HEK293 (cell line): ENCODE results near the gene ANKRD44.

Experiments used
- CTCF ChIA-PET: fragments of 350-600 bp; formaldehyde crosslinking; extraction: SDS; loops from one replicate; lab custom pipeline; 2021; ENCODE audit warnings: antibody characterized with exemption; lab: Yijun Ruan, JAX
- POLR2A ChIA-PET: fragments of 300-600 bp; formaldehyde crosslinking; extraction: SDS; loops from one replicate; lab custom pipeline; 2020; ENCODE audit warnings: antibody characterized with exemption, inconsistent platforms; lab: Yijun Ruan, JAX
- H3K27ac ChIP-seq: fragments of 200-500 bp; sonication (Bioruptor generic); 2 replicates; pipeline ENCODE4 v1.5.1; 2014; ENCODE audit warnings: low read depth, low read length, control low read depth, inconsistent platforms; ENCODE audit errors: extremely low read depth
- H3K36me3 ChIP-seq, 2 experiments: fragments of 200-500 bp in 1 of 2; sonication (Bioruptor generic) in 1 of 2; 1 replicate in 1 of 2; 2 replicates in 1 of 2; pipeline ENCODE4 v1.5.1; 2014 to 2017; ENCODE audit warnings: inconsistent platforms in 2 of 2, low read length in 2 of 2; ENCODE audit not compliant: control insufficient read depth in 2 of 2, insufficient read depth in 1 of 2
- H3K4me1 ChIP-seq: fragments of 200-500 bp; sonication (Bioruptor generic); 2 replicates; pipeline ENCODE4 v1.5.1; 2014; ENCODE audit warnings: mild to moderate bottlenecking, low read length, inconsistent platforms; ENCODE audit not compliant: control insufficient read depth, insufficient read depth
- H3K4me3 ChIP-seq: 2 replicates; pipeline ENCODE4 v1.5.1; 2011; ENCODE audit warnings: low read depth, mild to moderate bottlenecking, control low read depth, low read length, moderate library complexity
- H3K9me3 ChIP-seq: fragments of 200-500 bp; sonication (Bioruptor generic); 2 replicates; pipeline ENCODE4 v1.5.1; 2014; ENCODE audit warnings: low read depth, low read length, inconsistent platforms; ENCODE audit not compliant: control insufficient read depth, insufficient read depth
- AEBP2 ChIP-seq: fragments of 450-650 bp; formaldehyde crosslinking; IDR thresholded peaks from 2 replicates; pipeline ENCODE4 v1.5.1; 2016; ENCODE audit warnings: missing biosample characterization, missing genetic modification characterization, borderline replicate concordance
- GLIS2 ChIP-seq: fragments of 450-650 bp; formaldehyde crosslinking; IDR thresholded peaks from 2 replicates; pipeline ENCODE4 v1.5.1; 2016; ENCODE audit warnings: missing biosample characterization, missing genetic modification characterization
- HOXD13 ChIP-seq: sonication (generic); formaldehyde crosslinking; IDR thresholded peaks from 2 replicates; pipeline ENCODE4 v1.8.0; 2022; ENCODE audit warnings: missing genetic modification reagents, borderline replicate concordance
- PRDM6 ChIP-seq: fragments of 450-650 bp; formaldehyde crosslinking; IDR thresholded peaks from 2 replicates; pipeline ENCODE4 v1.5.1; 2017; ENCODE audit warnings: missing biosample characterization, missing genetic modification characterization
- ZBTB11 ChIP-seq: fragments of 450-650 bp; formaldehyde crosslinking; conservative IDR thresholded peaks from 2 replicates; pipeline ENCODE4 v1.5.1; 2016; ENCODE audit warnings: low read depth, missing biosample characterization, missing genetic modification characterization
- ZBTB44 ChIP-seq: fragments of 450-650 bp; IDR thresholded peaks from 2 replicates; pipeline ENCODE4 v1.5.1; 2018; ENCODE audit warnings: missing biosample characterization, mild to moderate bottlenecking, missing genetic modification characterization
- ZFHX2 ChIP-seq: fragments of 450-650 bp; formaldehyde crosslinking; conservative IDR thresholded peaks from 2 replicates; pipeline ENCODE4 v1.5.1; 2016; ENCODE audit warnings: missing biosample characterization, missing genetic modification characterization
- ZNF140 ChIP-seq: fragments of 450-650 bp; formaldehyde crosslinking; IDR thresholded peaks from 2 replicates; pipeline ENCODE4 v1.5.1; 2016; ENCODE audit warnings: missing biosample characterization, missing genetic modification characterization
- ZNF184 ChIP-seq: fragments of 450-650 bp; IDR thresholded peaks from 2 replicates; pipeline ENCODE4 v1.5.1; 2018; ENCODE audit warnings: missing biosample characterization, mild to moderate bottlenecking, missing genetic modification characterization
- ZNF239 ChIP-seq: fragments of 450-650 bp; formaldehyde crosslinking; IDR thresholded peaks from 2 replicates; pipeline ENCODE4 v1.5.1; 2016; ENCODE audit warnings: missing biosample characterization, missing genetic modification characterization
- ZNF335 ChIP-seq: fragments of 450-650 bp; formaldehyde crosslinking; conservative IDR thresholded peaks from 2 replicates; pipeline ENCODE4 v1.5.1; 2016; ENCODE audit warnings: missing biosample characterization, missing genetic modification characterization
- ZNF423 ChIP-seq: fragments of 450-650 bp; formaldehyde crosslinking; IDR thresholded peaks from 2 replicates; pipeline ENCODE4 v1.5.1; 2016; ENCODE audit warnings: missing biosample characterization, missing genetic modification characterization

The ANKRD44 gene

GRCh38 chr2:196949116-196949515 lies 361.5 kb downstream of the ANKRD44 start:
- peak; percentile 51 for TF ChIP-seq ZBTB44 (tag by site-specific recombination)
- TF ChIP-seq ZFHX2 (tag by site-specific recombination): no peak

GRCh38 chr2:196944570-196944969 lies 366.0 kb downstream of the ANKRD44 start:
- Histone ChIP-seq H3K36me3 (no peaks in the 10 kb centered on the region), H3K27ac (no peak overlapping the region), H3K4me1 (peaks cover 3% of the 10 kb centered on the region; the same call in 1 of the 2 replicates), H3K9me3 (no peaks in the 10 kb centered on the region), H3K4me3 (no peak overlapping the region)
- ChIA-PET POLR2A (no interaction called here), CTCF (interaction anchor here (0.6 to 1.0 kb wide), 3 partner anchors 12 to 197 kb away, joined by 3 to 4 read pairs (median 3); no protein-coding TSS in a partner anchor)
- TF ChIP-seq ZNF335 (tag by site-specific recombination): 0 out of 2 replicates have a peak, but pooled peaks have one; percentile 15
- TF ChIP-seq GLIS2 (tag by site-specific recombination): no peak

More at GRCh38 chr2:196949116-196949515, 361.5 kb downstream of the ANKRD44 start:
- ChIA-PET CTCF (interaction anchor here (0.6 kb wide), 1 partner anchor 185 kb away, joined by 3 read pairs; no protein-coding TSS in a partner anchor), POLR2A (no interaction called here)
- Histone ChIP-seq H3K36me3 (no peaks in the 10 kb centered on the region), H3K27ac (no peak overlapping the region), H3K9me3 (no peaks in the 10 kb centered on the region), H3K4me1 (no peaks in the 10 kb centered on the region), H3K4me3 (no peak overlapping the region)

GRCh38 chr2:196941398-196942078 lies 369.0 kb downstream of the ANKRD44 start:
- POLR2A ChIA-PET: no interaction called here
- Histone ChIP-seq H3K9me3 (no peaks in the 10 kb centered on the region), H3K4me3 (no peak overlapping the region), H3K36me3 (no peaks in the 10 kb centered on the region), H3K4me1 (peaks cover 3% of the 10 kb centered on the region; the same call in 1 of the 2 replicates), H3K27ac (no peak overlapping the region)
- CTCF ChIA-PET: no interaction called here
- TF ChIP-seq ZNF239 (tag by site-specific recombination): no peak
- no peak for TF ChIP-seq ZBTB11 (tag by site-specific recombination)
- no peak for TF ChIP-seq ZNF184
- TF ChIP-seq ZNF140 (tag by site-specific recombination): no peak
- no peak for TF ChIP-seq ZNF423
- no peak for TF ChIP-seq HOXD13 (CRISPR knock-in tag)
- TF ChIP-seq AEBP2: no peak
- no peak for TF ChIP-seq PRDM6 (tag by site-specific recombination)
